Activated naive CD8-positive, alpha-beta T cell treated with anti-CD3 and anti-CD28 coated beads for 36 hours (primary cell): ENCODE results near the gene CEP43. TPM values are rescaled to one million over a fixed set of nuclear protein-coding genes. Genes with fewer than 3 reads are reported as not detected.
A peak's percentile ranks its signal among the peaks of the same experiment; 100 is the strongest.

Experiments used
- DNase-seq: peaks from one replicate; pipeline ENCODE4 v3.0.0; 2021
- H3K27ac Mint-ChIP-seq: one replicate; pipeline ENCODE4 v1.8.0; 2022; ENCODE audit warnings: mild to moderate bottlenecking, moderate library complexity, mixed read lengths
- H3K27me3 Mint-ChIP-seq: one replicate; pipeline ENCODE4 v1.8.0; 2022; ENCODE audit warnings: mild to moderate bottlenecking, mixed read lengths
- H3K36me3 Mint-ChIP-seq: one replicate; pipeline ENCODE4 v1.8.0; 2021; ENCODE audit warnings: mild to moderate bottlenecking, mixed read lengths
- H3K4me1 Mint-ChIP-seq: one replicate; pipeline ENCODE4 v1.8.0; 2021; ENCODE audit warnings: mixed read lengths
- H3K4me3 Mint-ChIP-seq: one replicate; pipeline ENCODE4 v1.8.0; 2022; ENCODE audit warnings: mild to moderate bottlenecking, moderate library complexity, mixed read lengths
- H3K9me3 Mint-ChIP-seq: one replicate; pipeline ENCODE4 v1.8.0; 2022; ENCODE audit warnings: mixed read lengths
- total RNA-seq, 2 experiments: library from RNA; stranded (reverse); gene quantifications; one replicate each; pipeline ENCODE4 v1.2.3, GENCODE V29; 2021

Gene CEP43
- total RNA-seq, 2 experiments from 2014 or later = 24.5 to 27.3 TPM

DNA sequence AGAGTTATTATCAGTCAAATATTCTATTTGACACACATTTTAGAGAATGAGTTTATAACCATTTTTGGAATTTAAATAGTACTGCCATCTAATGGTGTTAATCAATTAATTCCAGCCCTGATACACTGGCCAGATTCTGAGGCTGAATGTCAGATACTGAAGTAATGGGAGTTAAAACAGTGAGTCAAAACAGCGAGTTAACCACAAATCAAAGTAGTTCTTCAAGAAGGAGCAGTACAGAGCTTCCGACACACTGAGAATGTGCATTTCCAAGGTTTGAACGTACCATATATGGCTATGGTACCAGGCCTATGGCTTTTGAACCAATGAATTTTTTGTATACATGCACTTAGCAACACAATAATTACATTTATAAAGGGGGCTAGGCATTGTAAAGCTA is 11.3 kb upstream of the CEP43 start:
- Mint-ChIP-seq H3K4me1 (peaks cover 2% of the 10 kb centered on the region), H3K36me3 (peaks cover 19% of the 10 kb centered on the region), H3K27me3 (no peaks in the 10 kb centered on the region), H3K4me3 (no peak overlapping the region), H3K27ac (no peak overlapping the region), H3K9me3 (no peaks in the 10 kb centered on the region)
- no peak for DNase-seq

DNA sequence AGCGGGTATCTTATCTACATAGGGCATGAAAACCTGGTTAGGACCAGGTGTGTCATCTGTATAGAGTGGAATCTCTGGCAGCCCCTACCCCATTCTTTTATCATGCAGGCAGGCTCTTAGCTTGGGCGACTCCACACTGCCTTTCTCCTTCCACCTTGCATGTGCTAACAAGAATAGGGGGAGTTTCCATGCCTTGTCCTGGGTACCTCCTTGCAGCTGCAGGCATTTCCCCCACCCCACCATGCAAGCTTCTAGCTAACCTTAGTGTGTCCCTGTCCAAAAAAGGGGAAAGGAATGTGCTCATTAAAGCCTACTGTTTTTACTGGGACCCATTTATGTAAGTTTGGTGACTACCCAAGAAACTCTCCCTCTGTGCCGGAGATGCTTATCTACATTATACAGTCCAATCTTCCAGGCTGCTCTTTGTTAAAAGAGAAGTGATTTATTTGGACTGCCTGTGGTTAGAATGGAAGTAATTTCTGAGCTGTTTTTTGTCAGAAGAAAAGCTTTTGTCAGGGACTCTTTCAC is 10.5 kb upstream of the CEP43 start:
- peaks cover 2% of the 10 kb centered on the region for H3K4me1 Mint-ChIP-seq

GRCh38 chr6:166989427-166990032 is 9.7 kb upstream of the CEP43 start:
- H3K36me3 Mint-ChIP-seq = peaks cover 19% of the 10 kb centered on the region
- no peaks in the 10 kb centered on the region for H3K27me3 Mint-ChIP-seq
- no peak for DNase-seq
- H3K4me3 Mint-ChIP-seq = no peak overlapping the region
- no peaks in the 10 kb centered on the region for H3K9me3 Mint-ChIP-seq
- H3K4me1 Mint-ChIP-seq = peaks cover 2% of the 10 kb centered on the region
- no peak overlapping the region for H3K27ac Mint-ChIP-seq

More for the DNA sequence above, 10.5 kb upstream of the CEP43 start:
- Mint-ChIP-seq H3K36me3 (peaks cover 19% of the 10 kb centered on the region), H3K27me3 (no peaks in the 10 kb centered on the region), H3K27ac (no peak overlapping the region), H3K9me3 (no peaks in the 10 kb centered on the region), H3K4me3 (no peak overlapping the region)
- DNase-seq = no peak

GRCh38 chr6:166996406-166996805 is 2.8 kb upstream of the CEP43 start:
- Mint-ChIP-seq H3K4me1 (peaks cover 22% of the 10 kb centered on the region), H3K27ac (no peak overlapping the region), H3K9me3 (no peaks in the 10 kb centered on the region), H3K27me3 (no peaks in the 10 kb centered on the region), H3K4me3 (no peak overlapping the region), H3K36me3 (peaks cover 22% of the 10 kb centered on the region)
- no peak for DNase-seq

DNA sequence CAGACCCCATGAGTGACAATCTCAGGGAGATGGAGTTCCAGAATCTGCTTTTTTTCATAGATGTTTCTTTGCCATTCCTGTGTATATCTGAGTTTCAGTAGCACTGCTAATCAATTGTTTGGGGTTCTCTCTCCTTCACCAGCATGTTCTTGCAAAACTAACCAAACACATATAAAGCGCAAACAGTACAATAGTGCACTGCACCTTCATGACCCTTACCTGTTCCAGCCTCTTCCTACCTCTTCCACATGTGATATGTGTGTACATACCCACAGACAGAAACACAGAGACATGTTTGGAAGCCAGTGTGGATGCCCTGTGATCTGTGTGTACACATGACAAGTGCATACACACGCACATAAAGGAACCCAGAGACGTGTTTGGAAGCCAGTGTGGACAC is 1.8 kb upstream of the CEP43 start:
- Mint-ChIP-seq H3K27me3 (no peaks in the 10 kb centered on the region), H3K4me3 (peak overlapping the region; percentile 79), H3K9me3 (no peaks in the 10 kb centered on the region), H3K27ac (no peak overlapping the region), H3K4me1 (peaks cover 24% of the 10 kb centered on the region), H3K36me3 (peaks cover 19% of the 10 kb centered on the region)
- no peak for DNase-seq

GRCh38 chr6:166997768-166998255 is 1.4 kb upstream of the CEP43 start:
- H3K27ac Mint-ChIP-seq = no peak overlapping the region
- peak; percentile 59 for DNase-seq
- no peaks in the 10 kb centered on the region for H3K27me3 Mint-ChIP-seq
- peak overlapping the region; percentile 79 for H3K4me3 Mint-ChIP-seq
- H3K4me1 Mint-ChIP-seq = peaks cover 24% of the 10 kb centered on the region
- H3K36me3 Mint-ChIP-seq = peaks cover 19% of the 10 kb centered on the region
- no peaks in the 10 kb centered on the region for H3K9me3 Mint-ChIP-seq

DNA sequence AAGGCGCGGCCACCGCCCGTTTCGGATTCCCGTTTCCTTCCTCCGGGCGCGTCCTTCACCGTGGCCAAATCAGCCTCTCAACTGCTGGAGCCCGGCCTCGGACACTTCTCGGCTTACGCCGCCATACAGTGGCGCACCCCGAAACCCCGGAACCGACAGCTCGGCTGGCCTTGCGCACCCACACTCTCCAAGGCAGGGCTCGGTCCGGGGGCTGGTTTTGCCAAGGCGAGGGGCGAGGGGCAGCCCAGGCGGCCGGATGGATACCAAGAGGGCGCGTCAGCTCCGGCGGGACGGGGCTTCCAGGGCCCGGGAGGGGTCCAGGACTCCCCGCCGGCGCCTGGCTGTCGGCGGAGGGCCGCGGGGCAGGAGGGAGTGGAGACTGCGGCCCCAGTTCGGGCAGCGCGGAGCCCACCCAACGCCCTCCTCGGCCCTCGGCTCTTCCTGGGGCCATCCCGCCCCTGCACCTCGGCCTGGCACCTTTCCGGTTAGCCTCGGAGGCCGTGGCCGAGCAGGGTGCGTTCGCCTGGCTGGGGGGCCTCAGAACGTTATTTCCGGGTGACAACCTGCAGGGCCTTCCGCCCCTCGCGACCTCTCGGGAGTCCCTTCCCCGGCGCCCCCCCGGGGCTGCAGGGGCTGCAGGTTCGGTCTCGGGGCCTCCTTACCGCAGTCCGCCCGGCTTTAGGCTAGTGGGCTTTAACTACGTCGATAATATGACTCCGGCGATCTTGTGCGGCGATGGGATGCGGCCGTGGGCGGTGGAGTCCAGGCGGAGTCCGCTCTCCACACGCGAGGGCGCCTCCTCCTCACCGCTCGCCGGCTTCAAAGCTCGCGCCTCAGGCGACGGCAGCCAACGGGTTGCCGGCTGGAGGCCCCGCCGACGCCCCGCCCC is 697 bp upstream of the CEP43 start:
- no peaks in the 10 kb centered on the region for H3K27me3 Mint-ChIP-seq
- peak overlapping the region; percentile 81 for H3K27ac Mint-ChIP-seq
- peaks cover 24% of the 10 kb centered on the region for H3K4me1 Mint-ChIP-seq
- H3K9me3 Mint-ChIP-seq = no peaks in the 10 kb centered on the region
- peaks cover 17% of the 10 kb centered on the region for H3K36me3 Mint-ChIP-seq
- DNase-seq = peak; percentile 30
- peak overlapping the region; percentile 84 for H3K4me3 Mint-ChIP-seq

- no peaks in the 10 kb centered on the region for H3K27me3 Mint-ChIP-seq
- H3K9me3 Mint-ChIP-seq = no peaks in the 10 kb centered on the region
- H3K4me1 Mint-ChIP-seq = peaks cover 24% of the 10 kb centered on the region
- H3K4me3 Mint-ChIP-seq = peak overlapping the region; percentile 87
- peaks cover 14% of the 10 kb centered on the region for H3K36me3 Mint-ChIP-seq
- no peak overlapping the region for H3K27ac Mint-ChIP-seq
- DNase-seq = no peak
Observed at GRCh38 chr6:166999884-167000253, 672 bp downstream of the CEP43 start.

DNA sequence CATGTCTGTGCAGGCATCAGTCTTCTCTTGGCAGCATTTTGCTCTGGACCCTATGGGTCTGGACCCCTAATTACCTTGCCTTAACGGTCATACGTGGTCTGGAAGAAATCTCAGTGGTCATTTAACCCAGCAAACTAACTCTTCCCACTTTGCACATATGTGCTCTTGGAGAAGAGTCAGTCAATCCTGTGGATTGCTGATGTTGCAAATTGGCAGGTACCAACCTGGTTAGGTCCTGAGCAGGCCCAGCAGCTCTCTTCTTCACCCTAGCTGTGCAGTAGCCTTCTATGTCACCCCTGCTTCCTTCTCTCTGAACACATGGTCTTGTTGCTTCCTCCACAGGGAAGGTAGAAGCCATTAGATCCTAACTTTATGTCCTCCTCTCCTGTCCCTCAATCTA is 1.6 kb downstream of the CEP43 start:
- Mint-ChIP-seq H3K9me3 (no peaks in the 10 kb centered on the region), H3K4me3 (peak overlapping the region; percentile 87), H3K36me3 (peaks cover 19% of the 10 kb centered on the region), H3K27ac (no peak overlapping the region), H3K4me1 (peaks cover 24% of the 10 kb centered on the region), H3K27me3 (no peaks in the 10 kb centered on the region)
- DNase-seq = no peak

- Mint-ChIP-seq H3K27ac (no peak overlapping the region), H3K4me1 (peaks cover 13% of the 10 kb centered on the region), H3K27me3 (no peaks in the 10 kb centered on the region), H3K4me3 (no peak overlapping the region), H3K9me3 (no peaks in the 10 kb centered on the region), H3K36me3 (peaks cover 28% of the 10 kb centered on the region)
- no peak for DNase-seq
Observed at GRCh38 chr6:167005350-167006159, 6.4 kb downstream of the CEP43 start.

DNA sequence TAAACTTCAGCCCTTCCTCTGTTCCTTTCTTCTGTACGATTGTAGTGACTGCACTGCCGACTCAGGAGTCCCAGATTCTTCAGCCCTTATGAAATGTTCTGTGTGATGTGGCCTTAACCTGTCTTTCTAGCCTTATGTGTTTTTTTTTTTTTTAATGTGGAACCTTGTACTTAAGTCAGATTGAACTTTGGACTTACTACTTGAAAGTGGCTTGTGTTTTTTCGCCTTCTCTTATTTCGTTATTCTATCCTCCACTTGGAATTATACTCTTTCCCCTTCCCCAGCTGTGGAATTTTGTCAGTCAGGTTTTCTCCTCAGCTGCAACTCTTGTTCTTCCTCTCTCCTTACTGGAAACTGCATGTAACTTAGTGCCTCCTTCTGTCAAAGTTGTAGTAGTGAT is 8.8 kb downstream of the CEP43 start:
- no peaks in the 10 kb centered on the region for H3K4me1 Mint-ChIP-seq
- no peaks in the 10 kb centered on the region for H3K9me3 Mint-ChIP-seq
- no peak overlapping the region for H3K4me3 Mint-ChIP-seq
- H3K27me3 Mint-ChIP-seq = no peaks in the 10 kb centered on the region
- no peak overlapping the region for H3K27ac Mint-ChIP-seq
- peaks cover 26% of the 10 kb centered on the region for H3K36me3 Mint-ChIP-seq
- no peak for DNase-seq

DNA sequence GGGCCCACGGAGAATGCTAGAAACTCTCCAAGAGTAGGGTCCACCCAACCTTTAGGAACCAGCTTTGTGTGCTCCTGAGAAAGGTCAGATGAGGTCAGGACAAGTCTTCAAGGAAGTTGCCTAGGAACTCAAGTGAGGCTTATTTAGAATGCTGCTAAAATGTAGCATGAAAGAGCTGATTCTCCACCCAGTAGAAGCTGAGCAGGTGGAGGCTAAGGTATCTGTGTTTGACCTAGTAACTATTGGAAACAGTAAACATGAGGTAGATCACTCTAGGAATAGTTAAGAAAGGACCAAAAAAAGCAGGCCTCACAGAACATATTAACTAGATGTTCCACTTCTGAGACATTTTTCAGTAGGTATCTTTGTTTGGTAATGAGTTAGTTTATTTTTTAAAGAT is 13.9 kb downstream of the CEP43 start:
- H3K36me3 Mint-ChIP-seq = peaks cover 13% of the 10 kb centered on the region
- H3K9me3 Mint-ChIP-seq = no peaks in the 10 kb centered on the region
- DNase-seq = no peak
- H3K4me3 Mint-ChIP-seq = no peak overlapping the region
- no peaks in the 10 kb centered on the region for H3K4me1 Mint-ChIP-seq
- no peak overlapping the region for H3K27ac Mint-ChIP-seq
- no peaks in the 10 kb centered on the region for H3K27me3 Mint-ChIP-seq

DNA sequence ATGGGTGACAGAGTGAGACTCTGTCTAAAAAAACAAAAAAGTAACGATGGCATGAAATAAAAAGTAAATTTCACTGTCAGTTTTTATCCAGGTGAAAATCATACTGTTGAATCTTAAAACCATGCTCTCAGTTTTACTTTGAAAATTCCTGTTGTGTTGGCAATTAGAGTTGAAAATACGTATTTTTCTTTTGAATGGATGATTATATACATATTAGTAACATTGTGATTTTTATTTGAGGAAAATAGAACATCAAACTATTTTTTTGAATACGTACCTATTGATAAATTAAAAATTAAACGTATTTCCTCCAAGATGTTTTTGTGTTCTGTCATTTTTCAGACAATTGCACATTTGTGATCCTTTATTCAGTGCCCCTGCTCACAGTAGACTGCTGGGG is 14.7 kb downstream of the CEP43 start:
- Mint-ChIP-seq H3K9me3 (no peaks in the 10 kb centered on the region), H3K4me1 (no peaks in the 10 kb centered on the region), H3K27ac (no peak overlapping the region), H3K27me3 (no peaks in the 10 kb centered on the region), H3K36me3 (peaks cover 10% of the 10 kb centered on the region), H3K4me3 (no peak overlapping the region)
- DNase-seq = no peak

DNA sequence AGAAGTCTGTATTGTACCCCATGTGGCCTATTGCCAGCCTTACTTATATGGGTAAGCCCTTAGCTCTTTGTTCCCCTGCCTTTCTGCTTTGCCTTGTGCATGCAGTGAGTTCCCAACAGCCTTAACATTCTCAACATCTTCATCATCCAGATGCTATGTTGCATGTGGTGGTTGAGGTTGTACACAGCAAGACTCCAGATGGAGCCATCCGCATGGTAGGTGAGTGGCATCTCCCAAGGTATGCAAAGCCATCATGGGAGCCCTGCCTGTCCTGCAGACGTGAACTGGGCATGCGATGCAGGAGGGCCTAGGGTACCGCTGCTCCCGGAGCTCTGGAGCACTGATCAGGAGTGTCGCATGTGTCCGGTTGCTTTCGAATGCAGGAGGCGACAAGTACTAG is 16.1 kb downstream of the CEP43 start:
- H3K36me3 Mint-ChIP-seq = peaks cover 11% of the 10 kb centered on the region
- no peak for DNase-seq
- H3K4me3 Mint-ChIP-seq = no peak overlapping the region
- peaks cover 3% of the 10 kb centered on the region for H3K4me1 Mint-ChIP-seq
- H3K27ac Mint-ChIP-seq = no peak overlapping the region
- no peaks in the 10 kb centered on the region for H3K9me3 Mint-ChIP-seq
- H3K27me3 Mint-ChIP-seq = no peaks in the 10 kb centered on the region

DNA sequence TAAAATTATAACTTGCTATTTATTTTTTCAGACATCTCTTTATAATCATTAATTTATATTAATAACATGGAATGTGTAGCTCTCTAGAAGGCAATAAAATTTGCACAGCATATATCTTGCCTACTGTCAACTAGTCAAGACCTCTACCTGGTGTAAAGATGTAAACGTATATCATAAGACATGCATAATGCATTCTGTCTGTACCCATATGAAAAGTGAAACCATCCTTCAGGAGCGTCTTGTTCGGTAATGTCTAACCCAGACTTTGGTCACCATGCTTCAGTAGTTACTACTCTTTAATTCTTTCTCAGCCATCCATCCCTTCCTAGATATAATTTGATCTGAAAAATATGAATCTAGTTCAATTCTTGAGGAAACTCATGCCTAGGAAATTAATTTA is 21.0 kb downstream of the CEP43 start:
- H3K4me3 Mint-ChIP-seq = no peak overlapping the region
- no peak for DNase-seq
- peaks cover 5% of the 10 kb centered on the region for H3K36me3 Mint-ChIP-seq
- no peaks in the 10 kb centered on the region for H3K27me3 Mint-ChIP-seq
- H3K27ac Mint-ChIP-seq = no peak overlapping the region
- H3K9me3 Mint-ChIP-seq = no peaks in the 10 kb centered on the region
- H3K4me1 Mint-ChIP-seq = peaks cover 3% of the 10 kb centered on the region
